GM12878 (cell line): ENCODE measurements around the gene PRSS8. TPM values are rescaled to one million over a fixed set of nuclear protein-coding genes. Genes with fewer than 3 reads are reported as not detected.

Experiments used
- ASH2L ChIP-seq: fragments of 300-600, 200-600 bp; sonication (generic); IDR thresholded peaks from 2 replicates; pipeline ENCODE4 v1.6.1; 2017; ENCODE audit warnings: low read depth, mild to moderate bottlenecking, borderline replicate concordance
- CEBPZ ChIP-seq: fragments of 150-350 bp; IDR thresholded peaks from 2 replicates; pipeline ENCODE4 v1.6.1; 2016; ENCODE audit warnings: low read depth, low read length
- CHD2 ChIP-seq: IDR thresholded peaks from 2 replicates; pipeline ENCODE4 v1.6.1; 2011; ENCODE audit warnings: low read depth, low read length, improper control_type of control experiment, borderline replicate concordance
- DPF2 ChIP-seq: fragments of 450-650 bp; IDR thresholded peaks from 2 replicates; pipeline ENCODE4 v1.6.1; 2017; ENCODE audit warnings: mild to moderate bottlenecking
- ELK1 ChIP-seq: IDR thresholded peaks from 2 replicates; pipeline ENCODE4 v1.6.1; 2012; ENCODE audit warnings: low read depth, low read length, improper control_type of control experiment
- GATAD2B ChIP-seq: fragments of 450-650 bp; conservative IDR thresholded peaks from 2 replicates; pipeline ENCODE4 v1.6.1; 2017; ENCODE audit warnings: low read depth, mild to moderate bottlenecking, moderate library complexity
- NR2C1 ChIP-seq: fragments of 450-650 bp; IDR thresholded peaks from 2 replicates; pipeline ENCODE4 v1.6.1; 2017; ENCODE audit warnings: antibody characterized with exemption, mild to moderate bottlenecking, moderate library complexity
- NR2F1 ChIP-seq: fragments of 450-650 bp; conservative IDR thresholded peaks from 2 replicates; pipeline ENCODE4 v1.6.1; 2017; ENCODE audit warnings: mild to moderate bottlenecking
- PBX3 ChIP-seq: IDR thresholded peaks from 2 replicates; pipeline ENCODE4 v1.6.1; 2011; ENCODE audit warnings: mild to moderate bottlenecking, low read depth, low read length, moderate library complexity; ENCODE audit not compliant: insufficient replicate concordance
- RB1 ChIP-seq: fragments of 450-650 bp; formaldehyde crosslinking; IDR thresholded peaks from 2 replicates; pipeline ENCODE4 v1.6.1; 2017; ENCODE audit warnings: mild to moderate bottlenecking, borderline replicate concordance
- SMC3 ChIP-seq: IDR thresholded peaks from 2 replicates; pipeline ENCODE4 v1.6.1; 2011; ENCODE audit warnings: low read length, improper control_type of control experiment, borderline replicate concordance
- STAT3 ChIP-seq: IDR thresholded peaks from 2 replicates; pipeline ENCODE4 v1.6.1; 2011; ENCODE audit warnings: low read depth, low read length, improper control_type of control experiment
- USF1 ChIP-seq: IDR thresholded peaks from 2 replicates; pipeline ENCODE4 v1.6.1; 2011; ENCODE audit warnings: borderline replicate concordance, low read depth, mild to moderate bottlenecking, moderate library complexity, mixed read lengths, low read length; ENCODE audit not compliant: insufficient read depth; ENCODE audit errors: extremely low read length
- YY1 ChIP-seq: IDR thresholded peaks from 2 replicates; pipeline ENCODE4 v1.6.1; 2011; ENCODE audit warnings: low read depth, mild to moderate bottlenecking, low read length
- ZNF622 ChIP-seq: fragments of 450-650 bp; IDR thresholded peaks from 2 replicates; pipeline ENCODE4 v1.6.1; 2017; ENCODE audit warnings: mild to moderate bottlenecking, inconsistent platforms
- polyA plus RNA-seq, 11 experiments: library from polyadenylated mRNA; depleted of rRNA in 4 of 11; unstranded in 6 of 11; stranded (reverse) in 5 of 11; fragments of >200 nt; fragmentation: Nextera tagmentation in 4 of 11; fragmentation: Illumina TruSeq in 1 of 11; extraction: Ambion mirVana in 4 of 11; extraction: Trizol in 1 of 11; gene quantifications; 1 replicate in 1 of 11; 2 replicates in 10 of 11; pipeline versions ENCODE4 v1.2.1 to v1.2.3, GENCODE V29; 2011 to 2016; ENCODE audit warnings: inconsistent platforms in 2 of 11, missing spikeins in 2 of 11, low read depth in 1 of 11
- total RNA-seq, 4 experiments: library from RNA; depleted of rRNA in 3 of 4; stranded (reverse); fragments of >200 nt in 3 of 4; fragmentation: Illumina TruSeq in 1 of 4; extraction: Trizol in 1 of 4; gene quantifications; 2 replicates each; pipeline versions ENCODE4 v1.2.1 to v1.2.3, GENCODE V29; 2013 to 2021
- TF ChIP-seq, protein P1 (sequence below): fragments of 450-650 bp; IDR thresholded peaks from 2 replicates; pipeline ENCODE4 v1.6.1; 2017; ENCODE audit warnings: mild to moderate bottlenecking
- TF ChIP-seq, protein P2 (sequence below): fragments of 450-650 bp; IDR thresholded peaks from 2 replicates; pipeline ENCODE4 v1.6.1; 2017; ENCODE audit warnings: mild to moderate bottlenecking, moderate library complexity

PRSS8 gene
- total and polyA plus RNA-seq, 10 of the 15 experiments (the other 5 are each of a cell fraction or from before 2014, with no cell fraction given), result 0.33 to 0.58 TPM; not detected in 8

DNA sequence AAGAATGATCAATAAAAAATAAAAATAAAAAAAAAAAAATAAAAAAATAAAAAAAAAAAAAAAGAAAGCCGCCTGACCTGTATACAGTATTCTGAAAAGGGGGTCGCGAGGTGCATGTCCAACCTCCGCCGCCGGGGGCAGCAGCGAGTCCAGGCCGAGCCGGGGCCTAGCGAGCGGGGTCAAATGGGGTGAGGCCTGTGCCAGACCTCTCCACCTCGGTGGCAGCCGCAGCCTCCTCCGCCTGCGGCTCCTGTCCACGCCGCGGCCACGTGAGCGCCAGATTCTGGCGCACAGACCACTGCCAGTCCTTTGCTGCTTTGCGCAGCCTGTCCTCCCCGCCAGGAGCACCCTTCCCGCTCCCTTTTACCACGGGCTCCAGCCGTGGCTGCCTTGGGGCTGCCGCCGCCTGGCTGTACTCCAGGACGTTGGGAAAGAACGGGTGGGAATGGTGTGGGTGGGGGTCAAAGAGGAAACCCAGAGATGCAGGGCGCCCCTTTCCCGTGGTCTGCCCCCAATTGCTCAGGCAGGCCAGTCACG, 29.8 kb downstream of the PRSS8 start (continued):
- TF ChIP-seq ELK1 (no peak), SMC3 (peak; percentile 35; the same call in 1 of the 2 replicates), DPF2 (0 out of 2 replicates have a peak, but pooled peaks have one; percentile 24), USF1 (peak; percentile 13), RB1 (peak; percentile 30; the same call in 1 of the 2 replicates), STAT3 (no peak), CHD2 (no peak), CEBPZ (no peak), ASH2L (no peak), NR2C1 (peak; percentile 48; the same call in 1 of the 2 replicates), ZNF622 (no peak), YY1 (peak; percentile 48; the same call in 1 of the 2 replicates), NR2F1 (peak; percentile 97), PBX3 (no peak), GATAD2B (0 out of 2 replicates have a peak, but pooled peaks have one; percentile 23)
- TF ChIP-seq, protein P1, sequence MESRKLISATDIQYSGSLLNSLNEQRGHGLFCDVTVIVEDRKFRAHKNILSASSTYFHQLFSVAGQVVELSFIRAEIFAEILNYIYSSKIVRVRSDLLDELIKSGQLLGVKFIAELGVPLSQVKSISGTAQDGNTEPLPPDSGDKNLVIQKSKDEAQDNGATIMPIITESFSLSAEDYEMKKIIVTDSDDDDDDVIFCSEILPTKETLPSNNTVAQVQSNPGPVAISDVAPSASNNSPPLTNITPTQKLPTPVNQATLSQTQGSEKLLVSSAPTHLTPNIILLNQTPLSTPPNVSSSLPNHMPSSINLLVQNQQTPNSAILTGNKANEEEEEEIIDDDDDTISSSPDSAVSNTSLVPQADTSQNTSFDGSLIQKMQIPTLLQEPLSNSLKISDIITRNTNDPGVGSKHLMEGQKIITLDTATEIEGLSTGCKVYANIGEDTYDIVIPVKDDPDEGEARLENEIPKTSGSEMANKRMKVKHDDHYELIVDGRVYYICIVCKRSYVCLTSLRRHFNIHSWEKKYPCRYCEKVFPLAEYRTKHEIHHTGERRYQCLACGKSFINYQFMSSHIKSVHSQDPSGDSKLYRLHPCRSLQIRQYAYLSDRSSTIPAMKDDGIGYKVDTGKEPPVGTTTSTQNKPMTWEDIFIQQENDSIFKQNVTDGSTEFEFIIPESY, result peak; percentile 80; the same call in 1 of the 2 replicates
- TF ChIP-seq, protein P2, sequence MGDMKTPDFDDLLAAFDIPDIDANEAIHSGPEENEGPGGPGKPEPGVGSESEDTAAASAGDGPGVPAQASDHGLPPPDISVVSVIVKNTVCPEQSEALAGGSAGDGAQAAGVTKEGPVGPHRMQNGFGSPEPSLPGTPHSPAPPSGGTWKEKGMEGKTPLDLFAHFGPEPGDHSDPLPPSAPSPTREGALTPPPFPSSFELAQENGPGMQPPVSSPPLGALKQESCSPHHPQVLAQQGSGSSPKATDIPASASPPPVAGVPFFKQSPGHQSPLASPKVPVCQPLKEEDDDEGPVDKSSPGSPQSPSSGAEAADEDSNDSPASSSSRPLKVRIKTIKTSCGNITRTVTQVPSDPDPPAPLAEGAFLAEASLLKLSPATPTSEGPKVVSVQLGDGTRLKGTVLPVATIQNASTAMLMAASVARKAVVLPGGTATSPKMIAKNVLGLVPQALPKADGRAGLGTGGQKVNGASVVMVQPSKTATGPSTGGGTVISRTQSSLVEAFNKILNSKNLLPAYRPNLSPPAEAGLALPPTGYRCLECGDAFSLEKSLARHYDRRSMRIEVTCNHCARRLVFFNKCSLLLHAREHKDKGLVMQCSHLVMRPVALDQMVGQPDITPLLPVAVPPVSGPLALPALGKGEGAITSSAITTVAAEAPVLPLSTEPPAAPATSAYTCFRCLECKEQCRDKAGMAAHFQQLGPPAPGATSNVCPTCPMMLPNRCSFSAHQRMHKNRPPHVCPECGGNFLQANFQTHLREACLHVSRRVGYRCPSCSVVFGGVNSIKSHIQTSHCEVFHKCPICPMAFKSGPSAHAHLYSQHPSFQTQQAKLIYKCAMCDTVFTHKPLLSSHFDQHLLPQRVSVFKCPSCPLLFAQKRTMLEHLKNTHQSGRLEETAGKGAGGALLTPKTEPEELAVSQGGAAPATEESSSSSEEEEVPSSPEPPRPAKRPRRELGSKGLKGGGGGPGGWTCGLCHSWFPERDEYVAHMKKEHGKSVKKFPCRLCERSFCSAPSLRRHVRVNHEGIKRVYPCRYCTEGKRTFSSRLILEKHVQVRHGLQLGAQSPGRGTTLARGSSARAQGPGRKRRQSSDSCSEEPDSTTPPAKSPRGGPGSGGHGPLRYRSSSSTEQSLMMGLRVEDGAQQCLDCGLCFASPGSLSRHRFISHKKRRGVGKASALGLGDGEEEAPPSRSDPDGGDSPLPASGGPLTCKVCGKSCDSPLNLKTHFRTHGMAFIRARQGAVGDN, result peak; percentile 68
